Small intestine (tissue), 7 donors: Measurements from ENCODE around the gene DST. TPM values are rescaled to one million over a fixed set of nuclear protein-coding genes. Genes with fewer than 3 reads are reported as not detected.

Source experiments
- DNase-seq, 2 donors: peaks; one replicate each; pipeline versions ENCODE4 v3.0.0 to v3.0.0-alpha.2; 2013
- FAIRE-seq: peaks from 2 replicates; lab custom pipeline; 2012; peaks lifted over from hg19 to GRCh38; lab: Jason Lieb, UNC
- H3K27ac ChIP-seq, 3 donors: one replicate each; pipeline ENCODE4 v1.5.1; 2013; ENCODE audit warnings: low read length in 2 of 3, mild to moderate bottlenecking in 2 of 3, control low read depth in 1 of 3, inconsistent platforms in 1 of 3, low read depth in 1 of 3, moderate library complexity in 1 of 3
- H3K27me3 ChIP-seq, 3 donors: one replicate each; pipeline ENCODE4 v1.6.1; 2013; ENCODE audit warnings: low read length in 3 of 3, inconsistent platforms in 1 of 3; ENCODE audit not compliant: control insufficient read depth in 3 of 3, insufficient read depth in 3 of 3
- H3K36me3 ChIP-seq, 3 donors: one replicate each; pipeline ENCODE4 v1.6.1; 2013; ENCODE audit warnings: low read length in 3 of 3, inconsistent platforms in 1 of 3, low read depth in 1 of 3, mild to moderate bottlenecking in 1 of 3, moderate library complexity in 1 of 3; ENCODE audit not compliant: control insufficient read depth in 3 of 3, insufficient read depth in 2 of 3
- H3K4me1 ChIP-seq, 3 donors: one replicate each; pipeline ENCODE4 v1.6.1; 2013; ENCODE audit warnings: low read length in 2 of 3, inconsistent platforms in 1 of 3, low read depth in 1 of 3, mild to moderate bottlenecking in 1 of 3, moderate library complexity in 1 of 3; ENCODE audit not compliant: control insufficient read depth in 3 of 3, insufficient read depth in 2 of 3
- H3K4me3 ChIP-seq, 3 donors: one replicate each; pipeline ENCODE4 v1.5.1; 2013; ENCODE audit warnings: low read length in 3 of 3, control low read depth in 1 of 3, inconsistent platforms in 1 of 3, low read depth in 1 of 3, mild to moderate bottlenecking in 1 of 3, moderate library complexity in 1 of 3
- H3K9me3 ChIP-seq, 2 donors: one replicate each; pipeline ENCODE4 v1.6.1; 2013; ENCODE audit warnings: low read depth in 1 of 2, low read length in 1 of 2; ENCODE audit not compliant: control insufficient read depth in 2 of 2, insufficient read depth in 1 of 2
- WGBS, 3 donors: extraction: QIAGEN DNeasy Blood & Tissue Kit; methylation state at CpG; one replicate each; pipeline ENCODE4 v1.1.7; 2013; 5-methylcytosine and 5-hydroxymethylcytosine counted together
- polyA plus RNA-seq, 4 donors: library from polyadenylated mRNA; stranded (reverse) in 3 of 4; unstranded in 1 of 4; fragments of 200-250 nt in 3 of 4; fragments of 120-200 nt in 1 of 4; gene quantifications; one replicate each; pipeline versions ENCODE4 v1.2.1 to v1.2.3, GENCODE V29; 2013
- donor health status: healthy with polysubstance abuse.
- donor health status: control.
- donor health status: control.
- donor health status: Bipolar disorder and iron deficiency.
- donor health status: healthy.

The DST gene
- polyA plus RNA-seq, 4 donors = 40.5 to 192 (median 78.2) TPM

DNA sequence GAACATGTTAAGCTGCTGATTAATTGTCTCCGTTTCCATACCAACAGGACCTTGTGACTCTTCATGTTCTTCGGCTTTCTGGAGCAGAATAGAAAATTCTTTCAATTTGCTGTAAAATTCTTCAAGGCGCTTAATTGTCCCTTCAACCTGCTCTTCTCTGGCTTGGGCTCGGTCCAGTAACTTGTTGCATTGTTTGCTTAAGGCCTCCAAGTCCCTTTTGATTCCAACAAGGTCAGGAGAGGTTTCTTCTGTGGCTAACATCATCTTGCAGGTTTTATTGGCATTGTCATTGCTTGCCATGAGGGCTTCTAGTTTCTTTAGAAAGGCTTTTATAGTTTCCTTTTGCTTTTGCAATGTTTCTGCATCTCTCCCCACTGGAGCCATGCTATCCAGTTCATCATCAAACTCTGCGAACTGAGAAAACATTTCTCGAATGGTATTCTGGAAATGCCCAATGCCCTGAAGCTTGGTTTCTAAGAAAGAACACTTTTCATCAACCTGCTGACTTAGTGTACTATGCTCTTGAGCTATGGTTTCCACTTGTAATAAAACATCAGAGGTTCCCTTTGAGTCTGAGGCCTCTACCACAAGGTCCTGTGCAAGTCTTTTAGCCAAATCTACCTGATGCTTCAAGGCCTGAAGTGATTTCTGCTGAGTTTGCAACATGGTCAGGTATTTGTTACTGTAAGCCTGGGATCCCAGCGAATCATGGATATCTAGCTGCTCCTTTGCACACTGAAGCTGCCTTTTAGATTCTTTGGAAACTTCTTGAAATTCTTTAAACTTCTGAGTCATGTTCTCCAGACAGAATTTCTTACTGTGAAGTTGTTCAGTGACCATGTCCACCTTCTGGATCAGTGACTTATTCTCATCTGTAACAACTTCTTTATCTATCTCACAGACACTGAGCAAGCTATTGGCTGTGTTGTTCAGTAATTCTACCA lies 90.2 kb downstream of the DST start:
- DNase-seq = peak in 1 of 2 donors; percentile 31
- peaks cover 2 to 6% (median 4%) of the 10 kb centered on the region in 3 donors for H3K4me1 ChIP-seq
- peaks cover 0 to 9% (median 4%) of the 10 kb centered on the region in 3 donors for H3K36me3 ChIP-seq
- H3K9me3 ChIP-seq = no peaks in the 10 kb centered on the region
- H3K4me3 ChIP-seq = no peak overlapping the region
- peak overlapping the region in 2 of 3 donors; percentile 17 to 29 for H3K27ac ChIP-seq
- H3K27me3 ChIP-seq = no peaks in the 10 kb centered on the region
- 86 to 90% (median 88%) methylated on average over 7 of the region's 7 CpGs for WGBS, 3 donors
- FAIRE-seq = no peak

DNA sequence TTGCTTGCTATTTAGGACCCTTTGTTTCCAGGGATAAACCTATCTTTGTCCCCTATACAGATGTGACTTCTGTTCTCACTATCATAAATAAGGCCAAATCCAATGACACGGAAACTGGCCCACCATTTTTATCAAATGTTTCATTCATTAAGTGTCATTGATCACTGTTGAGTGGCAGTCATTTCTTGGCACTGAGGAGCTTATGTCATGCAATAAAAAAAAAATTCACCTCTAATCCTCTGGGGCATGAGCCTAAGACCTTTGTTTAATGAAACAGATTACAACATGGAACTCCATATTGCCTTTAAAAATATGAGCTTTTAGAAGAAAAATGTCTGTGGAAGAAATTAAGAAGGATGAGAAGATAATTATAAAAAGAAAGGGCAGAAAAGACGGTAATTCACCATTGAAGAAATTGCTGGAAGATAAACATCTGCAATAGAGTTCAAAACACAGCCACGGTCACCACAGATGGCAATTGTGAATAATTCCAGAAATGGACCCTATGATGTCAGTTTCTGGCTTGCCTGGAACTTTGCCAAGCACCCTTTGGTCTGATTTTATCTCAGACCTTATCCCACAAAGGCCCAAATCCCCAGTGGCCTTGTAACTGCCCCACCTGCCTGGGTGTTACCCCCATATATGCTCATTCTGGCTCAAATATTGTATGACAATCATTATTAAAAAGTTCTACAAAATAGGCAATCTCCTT lies 91.1 kb downstream of the DST start:
- DNase-seq (peak in 1 of 2 donors; percentile 39), FAIRE-seq (no peak)
- H3K27ac ChIP-seq = peak overlapping the region in 1 of 3 donors; percentile 29
- H3K4me3 ChIP-seq = no peak overlapping the region
- H3K4me1 ChIP-seq = peaks cover 2 to 6% (median 4%) of the 10 kb centered on the region in 3 donors
- no peaks in the 10 kb centered on the region for H3K27me3 ChIP-seq
- no peaks in the 10 kb centered on the region for H3K9me3 ChIP-seq
- H3K36me3 ChIP-seq = peaks cover 0 to 9% (median 2%) of the 10 kb centered on the region in 3 donors
- 17 to 59% (median 38%) methylated on average over 3 of the region's 3 CpGs for WGBS, 3 donors

DNA sequence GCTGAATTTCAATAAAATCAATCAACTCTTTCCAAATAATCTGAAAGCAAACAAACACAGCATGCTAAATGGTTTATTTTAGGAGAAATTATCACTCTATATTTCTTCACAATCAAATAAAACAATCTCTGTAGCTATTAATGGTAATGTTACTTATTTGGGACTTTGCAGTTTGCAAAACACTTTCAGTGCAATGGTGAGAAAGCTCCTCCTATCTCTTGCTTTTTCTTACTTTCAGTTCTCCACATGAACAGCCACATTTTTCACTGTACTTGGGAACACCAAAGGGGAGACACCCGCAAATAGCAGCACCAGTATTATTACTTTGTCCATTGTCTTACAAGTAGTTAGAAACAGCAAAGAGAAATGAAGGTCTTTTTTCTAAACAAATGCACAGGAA lies 92.4 kb downstream of the DST start:
- DNase-seq = no peak
- Histone ChIP-seq H3K4me1 (peaks cover 2 to 6% (median 4%) of the 10 kb centered on the region in 3 donors), H3K27me3 (no peaks in the 10 kb centered on the region), H3K27ac (no peak overlapping the region), H3K4me3 (no peak overlapping the region), H3K36me3 (peaks cover 0 to 5% (median 2%) of the 10 kb centered on the region in 3 donors), H3K9me3 (no peaks in the 10 kb centered on the region)
- no peak for FAIRE-seq
- WGBS, 3 donors = 30 to 61% (median 42%) methylated on average over 1 of the region's 1 CpG

DNA sequence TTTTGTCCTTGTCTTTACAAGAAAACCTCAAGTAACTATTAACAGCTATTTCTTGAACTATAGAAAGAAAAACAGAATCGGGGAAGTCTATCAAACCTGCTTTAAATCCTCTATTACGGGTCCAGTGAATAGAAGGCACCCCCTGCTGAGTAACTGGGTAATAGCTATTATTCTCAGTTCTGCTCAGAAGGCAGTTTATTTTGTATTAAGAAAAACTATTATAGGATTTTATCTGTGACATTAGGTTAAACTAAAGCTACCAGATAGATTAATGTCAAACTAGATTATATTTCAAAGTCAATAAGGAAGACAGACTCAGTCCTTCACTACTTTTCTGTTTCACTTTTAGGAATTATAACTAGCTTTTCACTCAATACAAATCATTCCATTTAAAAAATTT lies 93.7 kb downstream of the DST start:
- Histone ChIP-seq H3K4me1 (peaks cover 2 to 6% (median 4%) of the 10 kb centered on the region in 3 donors), H3K9me3 (no peaks in the 10 kb centered on the region), H3K27me3 (no peaks in the 10 kb centered on the region), H3K4me3 (no peak overlapping the region), H3K36me3 (peaks cover 0 to 7% (median 2%) of the 10 kb centered on the region in 3 donors), H3K27ac (peak overlapping the region in 1 of 3 donors; percentile 8)
- FAIRE-seq (peak; percentile 10), DNase-seq (no peak)
- 12 to 31% (median 25%) methylated on average over 2 of the region's 2 CpGs for WGBS, 3 donors

DNA sequence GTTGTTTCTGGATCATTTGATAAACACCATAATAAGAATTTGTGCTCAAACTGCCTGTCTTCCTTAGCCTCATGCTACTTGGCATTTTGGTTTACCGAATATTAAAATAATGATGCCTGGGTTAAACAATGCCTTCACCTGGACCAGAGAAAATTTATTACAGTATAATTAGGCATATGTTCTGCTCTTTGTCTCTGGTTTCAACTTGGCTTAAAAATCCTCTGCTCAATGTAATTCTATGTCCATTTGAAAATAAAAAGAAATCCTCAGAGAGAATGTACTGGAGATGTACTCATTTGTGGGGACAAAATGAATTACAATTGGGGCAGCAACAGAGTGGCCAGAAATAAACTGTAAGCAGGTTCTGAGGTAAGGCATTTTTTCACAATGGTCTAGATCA lies 95.0 kb downstream of the DST start:
- Histone ChIP-seq H3K27ac (no peak overlapping the region), H3K9me3 (no peaks in the 10 kb centered on the region), H3K4me1 (peaks cover 2 to 6% (median 4%) of the 10 kb centered on the region in 3 donors), H3K4me3 (no peak overlapping the region), H3K36me3 (peaks cover 0 to 5% (median 2%) of the 10 kb centered on the region in 3 donors), H3K27me3 (no peaks in the 10 kb centered on the region)
- no peak for FAIRE-seq
- 95 to 100% (median 98%) methylated on average over 1 of the region's 1 CpG for WGBS, 3 donors
- no peak for DNase-seq

DNA sequence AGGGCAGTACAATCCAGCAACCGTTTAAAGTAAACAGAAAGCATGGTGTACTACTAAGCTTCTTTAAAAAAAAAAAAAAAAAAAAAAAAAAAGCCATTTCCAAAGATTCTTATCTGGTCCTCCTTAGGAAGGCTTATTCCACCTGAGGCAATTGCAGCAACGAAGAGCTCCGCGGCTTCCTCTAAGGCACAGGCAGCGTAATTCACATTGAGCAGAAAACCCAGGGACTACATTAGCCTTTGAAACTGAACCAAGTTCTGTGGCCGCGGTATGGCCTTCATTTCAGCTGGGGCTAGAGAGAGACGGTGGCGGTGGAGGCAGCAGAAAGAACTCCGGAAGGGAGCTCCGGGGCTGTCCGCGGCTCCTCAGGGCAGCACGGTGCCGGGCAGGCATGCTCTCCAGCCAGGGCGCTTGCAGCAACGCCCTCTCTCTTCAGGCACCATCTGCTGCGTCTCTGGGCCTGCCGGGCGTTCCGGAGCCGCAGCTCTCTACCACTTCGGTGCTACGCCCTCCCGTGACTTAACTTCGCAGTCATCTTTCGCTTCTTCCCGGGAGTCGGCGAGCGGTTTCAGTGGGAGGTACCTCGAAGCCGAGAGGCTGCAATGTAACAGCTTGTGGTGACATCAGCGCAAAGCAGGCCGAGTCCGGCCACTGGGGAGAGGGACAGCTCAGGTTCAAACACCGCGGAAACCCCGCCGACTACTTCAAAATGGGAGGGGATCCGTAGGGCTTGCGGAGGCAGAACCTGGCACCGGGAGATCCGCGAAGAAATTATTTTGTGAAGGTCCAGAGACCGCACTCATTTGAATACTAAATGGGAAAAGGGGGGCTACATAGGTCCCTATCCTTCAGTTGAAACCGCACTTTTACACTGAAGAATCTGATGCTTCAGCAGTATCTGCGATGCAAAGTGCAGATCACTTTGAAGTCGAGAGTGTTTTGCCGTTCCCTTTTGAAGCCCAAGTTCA lies 100.0 kb downstream of the DST start:
- Histone ChIP-seq H3K27ac (peak overlapping the region; percentile 68 to 99 (median 95)), H3K9me3 (no peaks in the 10 kb centered on the region), H3K4me1 (peaks cover 0 to 13% (median 2%) of the 10 kb centered on the region in 3 donors), H3K4me3 (peak overlapping the region; percentile 43 to 67 (median 53)), H3K27me3 (no peaks in the 10 kb centered on the region), H3K36me3 (peaks cover 0 to 6% (median 0%) of the 10 kb centered on the region in 3 donors)
- DNase-seq (peak; percentile 95), FAIRE-seq (no peak)
- 1% methylated on average over 50 of the region's 50 CpGs for WGBS, 3 donors

DNA sequence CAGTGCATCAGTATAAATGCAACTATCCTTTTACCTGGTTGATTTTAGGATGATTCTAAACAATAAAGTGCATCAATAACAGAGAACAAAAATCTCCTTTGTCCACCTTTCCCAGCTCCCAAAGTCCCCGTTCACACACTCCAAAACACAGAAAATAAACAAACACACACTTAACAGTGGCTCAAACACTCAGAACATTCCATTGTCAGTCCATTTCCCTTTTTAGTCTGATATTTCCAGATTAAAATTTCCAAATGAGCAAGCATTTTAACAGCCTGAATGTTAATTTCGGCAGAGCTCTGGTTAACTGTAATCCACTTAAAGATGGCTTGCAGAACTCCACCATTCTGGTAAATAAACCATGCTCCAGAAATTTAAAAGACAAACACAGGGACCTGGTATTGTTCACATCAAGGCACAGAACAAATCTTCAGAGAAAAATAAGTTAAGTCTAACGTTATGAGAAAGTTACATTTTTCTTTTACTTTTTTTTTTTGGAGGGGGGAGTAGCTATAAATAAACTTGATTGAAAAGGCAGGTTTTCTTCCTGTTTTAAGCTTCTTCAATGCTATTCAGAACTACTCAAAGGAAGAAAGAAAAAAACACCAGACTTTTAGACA lies 100.8 kb downstream of the DST start:
- H3K4me1 ChIP-seq = peaks cover 3 to 13% (median 4%) of the 10 kb centered on the region in 3 donors
- peak overlapping the region; percentile 9 to 95 (median 71) for H3K27ac ChIP-seq
- H3K27me3 ChIP-seq = no peaks in the 10 kb centered on the region
- DNase-seq (no peak), FAIRE-seq (no peak)
- peaks cover 0 to 6% (median 0%) of the 10 kb centered on the region in 3 donors for H3K36me3 ChIP-seq
- 1 to 11% (median 7%) methylated on average over 3 of the region's 3 CpGs for WGBS, 3 donors
- no peaks in the 10 kb centered on the region for H3K9me3 ChIP-seq
- H3K4me3 ChIP-seq = peak overlapping the region; percentile 43 to 67 (median 53)
